Measurements from ENCODE around the gene PLXNA4. TPM values are rescaled to one million over a fixed set of nuclear protein-coding genes. Genes with fewer than 3 reads are reported as not detected.

The PLXNA4 gene
- total and polyA plus RNA-seq, 8 donors: 0.15 to 12.8 (median 1.6) TPM

GRCh38 chr7:132272763-132273371 is 303.4 kb downstream of the PLXNA4 start:
- intact Hi-C loops (cut with DNase I; ENCODE audit: low total_unique reads): no loop called here
- DNase-seq: no peak
- peaks cover 0 to 19% (median 7%) of the 10 kb centered on the region in 4 donors for H3K4me1 ChIP-seq
- H3K36me3 ChIP-seq: no peaks in the 10 kb centered on the region
- 80 to 87% (median 83%) methylated on average over 9 of the region's 9 CpGs for WGBS, 5 donors
- no peaks in the 10 kb centered on the region for H3K9me3 ChIP-seq
- H3K27ac ChIP-seq: no peak overlapping the region
- no peak for TF ChIP-seq POLR2A (IDR thresholded peaks at IDR 0.05)
- TF ChIP-seq POLR2AphosphoS5 (IDR thresholded peaks at IDR 0.05): no peak
- TF ChIP-seq EP300 (IDR thresholded peaks at IDR 0.05): no peak
- TF ChIP-seq CTCF (IDR thresholded peaks at IDR 0.05): no peak
- H3K27me3 ChIP-seq: no peaks in the 10 kb centered on the region
- no peak overlapping the region for H3K4me3 ChIP-seq

DNA sequence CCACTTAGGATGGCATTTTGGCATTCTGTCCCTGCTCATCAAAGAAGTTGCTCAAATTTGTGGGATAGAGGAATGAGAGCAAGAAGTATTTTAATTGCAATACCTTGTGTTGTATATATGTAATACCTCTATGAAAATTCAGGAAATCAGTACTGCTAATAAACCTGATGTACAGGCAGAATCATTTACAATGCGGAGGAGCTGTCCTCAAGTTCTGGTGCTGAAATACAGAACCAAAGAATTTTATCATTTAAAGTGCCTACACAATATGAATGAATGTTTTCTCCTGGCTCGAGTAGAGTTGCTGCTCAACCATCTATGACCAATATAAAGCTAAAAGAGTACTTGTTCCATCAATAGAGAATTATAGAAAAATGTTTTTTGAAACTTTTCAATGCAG is 305.8 kb downstream of the PLXNA4 start:
- intact Hi-C loops (cut with DNase I; ENCODE audit: low total_unique reads): no loop called here
- Histone ChIP-seq H3K4me1 (no peaks in the 10 kb centered on the region), H3K9me3 (no peaks in the 10 kb centered on the region), H3K27me3 (no peaks in the 10 kb centered on the region), H3K27ac (no peak overlapping the region), H3K4me3 (no peak overlapping the region), H3K36me3 (no peaks in the 10 kb centered on the region)
- no peak for TF ChIP-seq CTCF (IDR thresholded peaks at IDR 0.05)
- TF ChIP-seq POLR2AphosphoS5 (IDR thresholded peaks at IDR 0.05): no peak
- TF ChIP-seq EP300 (IDR thresholded peaks at IDR 0.05): no peak
- no peak for TF ChIP-seq POLR2A (IDR thresholded peaks at IDR 0.05)
- WGBS, 5 donors: 19 to 27% (median 25%) methylated on average over 2 of the region's 2 CpGs
- peak in 1 of 2 donors; percentile 61 for DNase-seq

GRCh38 chr7:132269718-132270117 is 306.6 kb downstream of the PLXNA4 start:
- 50 to 66% (median 63%) methylated on average over 5 of the region's 5 CpGs for WGBS, 5 donors
- intact Hi-C loops (cut with DNase I; ENCODE audit: low total_unique reads): no loop called here
- no peaks in the 10 kb centered on the region for H3K27me3 ChIP-seq

DNA sequence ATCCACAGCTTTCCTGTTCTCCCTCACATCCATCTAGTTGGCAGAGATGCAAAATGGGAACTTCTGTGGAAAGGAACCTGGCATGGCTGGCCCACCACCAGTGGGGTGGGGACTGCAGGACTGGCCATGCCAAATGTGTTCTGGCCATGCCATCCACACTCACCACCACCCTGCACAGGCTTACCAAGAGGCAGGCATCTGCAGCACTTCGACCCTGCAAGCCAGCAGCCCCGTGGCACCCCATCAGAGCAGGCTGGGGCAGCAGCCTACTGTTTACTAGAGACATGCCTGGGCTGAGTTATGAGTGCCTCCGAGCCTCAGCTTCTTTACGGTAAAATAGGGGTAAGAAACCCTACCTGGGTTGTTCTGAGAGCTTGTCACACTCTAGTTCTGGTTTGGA is 313.1 kb downstream of the PLXNA4 start:
- DNase-seq: no peak
- Histone ChIP-seq H3K27me3 (no peaks in the 10 kb centered on the region), H3K36me3 (no peaks in the 10 kb centered on the region), H3K4me3 (no peak overlapping the region), H3K4me1 (no peaks in the 10 kb centered on the region), H3K9me3 (no peaks in the 10 kb centered on the region), H3K27ac (no peak overlapping the region)
- TF ChIP-seq CTCF (IDR thresholded peaks at IDR 0.05) (no peak), EP300 (IDR thresholded peaks at IDR 0.05) (no peak), POLR2A (IDR thresholded peaks at IDR 0.05) (no peak), POLR2AphosphoS5 (IDR thresholded peaks at IDR 0.05) (no peak)
- WGBS, 5 donors: 73 to 89% (median 75%) methylated on average over 3 to 4 of the region's 4 CpGs
- intact Hi-C loops (cut with DNase I; ENCODE audit: low total_unique reads): no loop called here

More at GRCh38 chr7:132269718-132270117, 306.6 kb downstream of the PLXNA4 start:
- H3K27ac ChIP-seq: no peak overlapping the region
- no peak for DNase-seq
- no peak overlapping the region for H3K4me3 ChIP-seq
- no peaks in the 10 kb centered on the region for H3K9me3 ChIP-seq
- TF ChIP-seq CTCF (IDR thresholded peaks at IDR 0.05): no peak
- no peak for TF ChIP-seq EP300 (IDR thresholded peaks at IDR 0.05)
- no peak for TF ChIP-seq POLR2AphosphoS5 (IDR thresholded peaks at IDR 0.05)
- TF ChIP-seq POLR2A (IDR thresholded peaks at IDR 0.05): no peak
- no peaks in the 10 kb centered on the region for H3K36me3 ChIP-seq
- H3K4me1 ChIP-seq: no peaks in the 10 kb centered on the region

Measured in stomach (tissue), 9 donors.